Sigmoid colon (tissue), 7 donors: Measurements from ENCODE around the gene YPEL1. TPM values are rescaled to one million over a fixed set of nuclear protein-coding genes. Genes with fewer than 3 reads are reported as not detected.

Source experiments
- DNase-seq: peaks from one replicate; pipeline ENCODE4 v3.0.0-alpha.2; 2019
- H3K27ac ChIP-seq, 4 donors: fragments of 200-600 bp; sonication (generic); one replicate each; pipeline ENCODE4 v1.5.1; 2016 to 2019; ENCODE audit warnings: mild to moderate bottlenecking in 1 of 4
- H3K27me3 ChIP-seq, 3 donors: fragments of 200-600 bp; sonication (generic); one replicate each; pipeline ENCODE4 v1.5.1; 2019; ENCODE audit warnings: mild to moderate bottlenecking in 1 of 3
- H3K36me3 ChIP-seq, 4 donors: fragments of 200-600 bp; sonication (generic); one replicate each; pipeline ENCODE4 v1.5.1; 2016 to 2019
- H3K4me1 ChIP-seq, 4 donors: fragments of 200-600 bp; sonication (generic); one replicate each; pipeline ENCODE4 v1.5.1; 2017 to 2019
- H3K4me3 ChIP-seq, 4 donors: fragments of 200-600 bp; sonication (generic); one replicate each; pipeline ENCODE4 v1.5.1; 2017 to 2019; ENCODE audit warnings: mild to moderate bottlenecking in 2 of 4, moderate library complexity in 1 of 4
- H3K9me3 ChIP-seq, 4 donors: fragments of 200-600 bp in 3 of 4; sonication (generic) in 3 of 4; one replicate each; pipeline versions ENCODE4 v1.5.1 to v1.6.1; 2013 to 2019
- CTCF ChIP-seq, 4 experiments: fragments of 450-650 bp in 3 of 4; fragments of 200-600 bp in 1 of 4; IDR thresholded peaks; one replicate each; pipeline ENCODE4 v1.5.1; 2016 to 2019; ENCODE audit warnings: antibody characterized with exemption in 4 of 4, mild to moderate bottlenecking in 3 of 4, moderate library complexity in 2 of 4
- EP300 ChIP-seq, 4 donors: sonication (generic); formaldehyde crosslinking; IDR thresholded peaks; one replicate each; pipeline ENCODE4 v1.6.1; 2017; ENCODE audit warnings: antibody characterized with exemption in 4 of 4
- POLR2A ChIP-seq, 2 donors: fragments of 450-650 bp; IDR thresholded peaks; one replicate each; pipeline ENCODE4 v1.6.1; 2016; ENCODE audit warnings: antibody characterized with exemption in 2 of 2, mild to moderate bottlenecking in 2 of 2, moderate library complexity in 2 of 2
- POLR2AphosphoS5 ChIP-seq, 4 donors: sonication (generic); formaldehyde crosslinking; IDR thresholded peaks; one replicate each; pipeline ENCODE4 v1.6.1; 2017; ENCODE audit warnings: antibody characterized with exemption in 4 of 4
- WGBS, 2 donors: extraction: QIAGEN DNeasy Blood & Tissue Kit; methylation state at CpG; one replicate each; pipeline ENCODE4 v1.1.7; 2013; 5-methylcytosine and 5-hydroxymethylcytosine counted together
- intact Hi-C: fragments of 100-400 bp; cut with DNase I; formaldehyde crosslinking; loops from one replicate; pipeline ENCODE4 v1.15.1; 2023
- polyA plus RNA-seq, 3 donors: library from polyadenylated mRNA; stranded (reverse); fragments of 200-250 nt; gene quantifications; one replicate each; pipeline ENCODE4 v1.2.3, GENCODE V29; 2013
- total RNA-seq, 4 donors: library from RNA; depleted of rRNA; stranded (reverse); fragments of >200 nt; gene quantifications; one replicate each; pipeline ENCODE4 v1.1.0, GENCODE V29; 2016
- donor health status: healthy with polysubstance abuse.
- donor health status: Bipolar disorder and iron deficiency.
- donor health status: healthy.

The YPEL1 gene
- total and polyA plus RNA-seq, 7 donors: 0.69 to 9.6 (median 5.9) TPM

- 91 to 93% methylated on average over 4 of the region's 4 CpGs for WGBS, 2 donors
- no peak overlapping the region for H3K27ac ChIP-seq
- no peaks in the 10 kb centered on the region for H3K27me3 ChIP-seq
- H3K4me1 ChIP-seq: peaks cover 0 to 22% (median 10%) of the 10 kb centered on the region in 4 donors
- intact Hi-C loops: loop anchor here (5.0 kb wide), 1 partner anchor 155 kb away; the partner anchor contains the start of gene MAPK1
- H3K9me3 ChIP-seq: no peaks in the 10 kb centered on the region
- H3K4me3 ChIP-seq: no peak overlapping the region
- H3K36me3 ChIP-seq: no peaks in the 10 kb centered on the region
- TF ChIP-seq EP300 (IDR thresholded peaks at IDR 0.05) (no peak), POLR2A (IDR thresholded peaks at IDR 0.05) (no peak), CTCF (IDR thresholded peaks at IDR 0.05) (no peak)
- DNase-seq: no peak
These were observed 23.7 kb downstream of the YPEL1 start for GRCh38 chr22:21711851-21712250.

- H3K4me3 ChIP-seq: no peak overlapping the region
- H3K9me3 ChIP-seq: no peaks in the 10 kb centered on the region
- no peak for DNase-seq
- 84 to 87% methylated on average over 7 of the region's 7 CpGs for WGBS, 2 donors
- peaks cover 0 to 22% (median 10%) of the 10 kb centered on the region in 4 donors for H3K4me1 ChIP-seq
- no peaks in the 10 kb centered on the region for H3K36me3 ChIP-seq
- H3K27ac ChIP-seq: no peak overlapping the region
- intact Hi-C loops: loop anchor here (5.0 kb wide), 1 partner anchor 157 kb away; the partner anchor contains the start of gene MAPK1
- H3K27me3 ChIP-seq: no peaks in the 10 kb centered on the region
- TF ChIP-seq EP300 (IDR thresholded peaks at IDR 0.05) (no peak), POLR2A (IDR thresholded peaks at IDR 0.05) (no peak), POLR2AphosphoS5 (IDR thresholded peaks at IDR 0.05) (no peak), CTCF (IDR thresholded peaks at IDR 0.05) (no peak)
These were observed 25.4 kb downstream of the YPEL1 start for GRCh38 chr22:21710156-21710555.

GRCh38 chr22:21709688-21710087, 25.9 kb downstream of the YPEL1 start:
- 86 to 90% methylated on average over 8 of the region's 8 CpGs for WGBS, 2 donors
- no peak overlapping the region for H3K4me3 ChIP-seq
- no peaks in the 10 kb centered on the region for H3K9me3 ChIP-seq
- no peak for TF ChIP-seq POLR2A (IDR thresholded peaks at IDR 0.05)
- no peak for TF ChIP-seq EP300 (IDR thresholded peaks at IDR 0.05)
- TF ChIP-seq POLR2AphosphoS5 (IDR thresholded peaks at IDR 0.05): no peak
- TF ChIP-seq CTCF (IDR thresholded peaks at IDR 0.05): no peak
- H3K4me1 ChIP-seq: peaks cover 0 to 22% (median 10%) of the 10 kb centered on the region in 4 donors
- H3K27ac ChIP-seq: no peak overlapping the region
- DNase-seq: no peak
- no peaks in the 10 kb centered on the region for H3K36me3 ChIP-seq
- intact Hi-C loops: loop anchor here (5.0 kb wide), 1 partner anchor 158 kb away; the partner anchor contains the start of gene MAPK1
- H3K27me3 ChIP-seq: no peaks in the 10 kb centered on the region

GRCh38 chr22:21708960-21709359, 26.6 kb downstream of the YPEL1 start:
- no peak for TF ChIP-seq POLR2A (IDR thresholded peaks at IDR 0.05)
- no peak for TF ChIP-seq POLR2AphosphoS5 (IDR thresholded peaks at IDR 0.05)
- TF ChIP-seq EP300 (IDR thresholded peaks at IDR 0.05): no peak
- TF ChIP-seq CTCF (IDR thresholded peaks at IDR 0.05): no peak
- Histone ChIP-seq H3K4me1 (peaks cover 0 to 22% (median 10%) of the 10 kb centered on the region in 4 donors), H3K36me3 (no peaks in the 10 kb centered on the region), H3K9me3 (no peaks in the 10 kb centered on the region), H3K27me3 (no peaks in the 10 kb centered on the region), H3K4me3 (no peak overlapping the region), H3K27ac (no peak overlapping the region)
- intact Hi-C loops: no loop called here
- 95 to 97% methylated on average over 6 of the region's 6 CpGs for WGBS, 2 donors
- no peak for DNase-seq

GRCh38 chr22:21707677-21708076, 27.9 kb downstream of the YPEL1 start:
- Histone ChIP-seq H3K27me3 (no peaks in the 10 kb centered on the region), H3K4me1 (peaks cover 0 to 13% (median 4%) of the 10 kb centered on the region in 4 donors), H3K36me3 (peaks cover 0 to 5% (median 0%) of the 10 kb centered on the region in 4 donors), H3K4me3 (no peak overlapping the region), H3K27ac (no peak overlapping the region), H3K9me3 (no peaks in the 10 kb centered on the region)
- WGBS, 2 donors: 60 to 70% methylated on average over 3 of the region's 3 CpGs
- TF ChIP-seq POLR2A (IDR thresholded peaks at IDR 0.05) (no peak), EP300 (IDR thresholded peaks at IDR 0.05) (no peak), POLR2AphosphoS5 (IDR thresholded peaks at IDR 0.05) (no peak), CTCF (IDR thresholded peaks at IDR 0.05) (no peak)
- intact Hi-C loops: no loop called here
- no peak for DNase-seq
